ENCODE data around the gene GPSM1. TPM values are rescaled to one million over a fixed set of nuclear protein-coding genes. Genes with fewer than 3 reads are reported as not detected.

GPSM1 gene
- total and polyA plus RNA-seq, 10 donors: 4.5 to 27.9 (median 12.5) TPM

DNA sequence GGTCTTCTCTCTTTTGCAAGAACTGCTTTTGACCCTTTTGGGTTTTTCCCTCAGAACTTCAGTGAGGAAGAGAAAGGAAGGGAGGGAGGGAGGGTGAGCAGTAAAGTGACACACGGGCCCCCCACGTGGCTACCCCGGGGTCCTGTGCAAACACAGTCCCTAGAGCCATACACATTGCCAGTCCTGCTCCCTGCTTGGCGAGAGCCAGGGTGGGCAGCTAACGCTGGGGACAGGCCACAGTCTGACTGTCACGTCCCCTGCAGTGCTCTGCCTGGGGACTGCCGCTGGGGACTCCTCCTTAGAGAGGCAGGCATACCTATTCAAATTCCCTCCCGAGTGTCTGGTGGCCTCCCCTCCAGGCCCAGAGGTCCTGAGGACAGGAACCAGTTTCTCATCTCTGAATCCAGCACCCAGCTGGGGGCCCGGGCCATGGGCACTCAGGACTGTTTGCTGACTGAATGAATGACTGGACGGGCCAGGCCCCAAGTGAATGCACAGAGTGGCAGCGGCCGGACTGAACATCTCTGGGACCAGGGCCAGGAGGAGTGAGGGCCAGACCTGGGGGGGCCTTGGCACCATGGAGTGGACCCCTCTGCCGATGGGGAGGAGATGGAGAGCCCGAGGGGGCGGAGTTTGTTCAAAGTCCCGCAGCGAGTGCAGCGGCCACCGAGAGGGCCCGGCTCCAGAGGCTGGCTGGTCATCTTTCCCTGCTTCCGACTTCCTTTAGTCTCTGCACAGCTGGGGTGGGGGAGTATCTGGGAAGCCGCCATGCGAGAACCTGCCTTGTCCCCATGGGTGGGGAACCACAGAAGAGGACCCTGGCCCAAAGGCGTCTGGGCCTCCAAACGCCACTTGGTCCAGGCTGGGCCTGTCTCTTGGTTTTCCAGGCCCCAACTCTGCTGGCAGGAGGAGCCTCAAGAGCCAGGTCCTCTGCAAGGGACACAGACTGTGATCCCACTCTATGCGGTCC is 29.3 kb upstream of the GPSM1 start:
- TF ChIP-seq, protein P1, sequence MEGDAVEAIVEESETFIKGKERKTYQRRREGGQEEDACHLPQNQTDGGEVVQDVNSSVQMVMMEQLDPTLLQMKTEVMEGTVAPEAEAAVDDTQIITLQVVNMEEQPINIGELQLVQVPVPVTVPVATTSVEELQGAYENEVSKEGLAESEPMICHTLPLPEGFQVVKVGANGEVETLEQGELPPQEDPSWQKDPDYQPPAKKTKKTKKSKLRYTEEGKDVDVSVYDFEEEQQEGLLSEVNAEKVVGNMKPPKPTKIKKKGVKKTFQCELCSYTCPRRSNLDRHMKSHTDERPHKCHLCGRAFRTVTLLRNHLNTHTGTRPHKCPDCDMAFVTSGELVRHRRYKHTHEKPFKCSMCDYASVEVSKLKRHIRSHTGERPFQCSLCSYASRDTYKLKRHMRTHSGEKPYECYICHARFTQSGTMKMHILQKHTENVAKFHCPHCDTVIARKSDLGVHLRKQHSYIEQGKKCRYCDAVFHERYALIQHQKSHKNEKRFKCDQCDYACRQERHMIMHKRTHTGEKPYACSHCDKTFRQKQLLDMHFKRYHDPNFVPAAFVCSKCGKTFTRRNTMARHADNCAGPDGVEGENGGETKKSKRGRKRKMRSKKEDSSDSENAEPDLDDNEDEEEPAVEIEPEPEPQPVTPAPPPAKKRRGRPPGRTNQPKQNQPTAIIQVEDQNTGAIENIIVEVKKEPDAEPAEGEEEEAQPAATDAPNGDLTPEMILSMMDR (IDR thresholded peaks at IDR 0.05 in 8 of 11, conservative IDR thresholded peaks at IDR 0.05 in 3 of 11): no peak
- TF ChIP-seq POLR2A (IDR thresholded peaks at IDR 0.05) (no peak), POLR2AphosphoS5 (IDR thresholded peaks at IDR 0.05) (no peak)
- H3K36me3 ChIP-seq: no peaks in the 10 kb centered on the region
- H3K27ac ChIP-seq: no peak overlapping the region
- 81 to 89% (median 83%) methylated on average over 24 to 26 of the region's 26 CpGs for WGBS, 5 donors
- H3K4me1 ChIP-seq: peaks cover 0 to 16% (median 9%) of the 10 kb centered on the region in 6 donors
- H3K9me3 ChIP-seq: no peaks in the 10 kb centered on the region
- no peak overlapping the region for H3K4me3 ChIP-seq
- intact Hi-C loops (cut with DNase I; ENCODE audit: low total_unique reads): no loop called here
- peaks cover 0 to 7% (median 0%) of the 10 kb centered on the region in 7 donors for H3K27me3 ChIP-seq (replicated peaks in 1 of 7)
- no peak for DNase-seq

DNA sequence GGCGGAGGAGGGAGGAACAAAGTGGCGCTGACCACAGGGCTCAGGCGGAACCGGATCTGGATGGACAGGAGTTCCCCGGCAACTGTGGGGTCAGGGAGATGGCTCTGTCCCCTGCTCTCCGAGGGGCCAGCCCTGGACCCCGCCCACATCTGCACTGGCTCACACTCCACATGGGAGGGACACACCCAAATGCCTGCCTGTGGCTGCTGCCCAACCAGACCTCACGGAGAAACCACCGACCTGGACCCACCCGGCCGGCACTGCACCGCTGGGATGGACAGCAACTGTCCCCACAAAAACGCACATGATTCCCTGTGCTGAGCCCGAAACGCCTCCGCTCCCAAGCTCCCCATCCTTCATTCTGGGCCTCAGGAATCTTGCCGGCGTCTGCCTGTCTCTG is 28.2 kb upstream of the GPSM1 start:
- WGBS, 5 donors: 79 to 86% (median 84%) methylated on average over 11 to 18 of the region's 18 CpGs
- H3K4me1 ChIP-seq: peaks cover 0 to 22% (median 9%) of the 10 kb centered on the region in 6 donors
- no peak for DNase-seq

DNA sequence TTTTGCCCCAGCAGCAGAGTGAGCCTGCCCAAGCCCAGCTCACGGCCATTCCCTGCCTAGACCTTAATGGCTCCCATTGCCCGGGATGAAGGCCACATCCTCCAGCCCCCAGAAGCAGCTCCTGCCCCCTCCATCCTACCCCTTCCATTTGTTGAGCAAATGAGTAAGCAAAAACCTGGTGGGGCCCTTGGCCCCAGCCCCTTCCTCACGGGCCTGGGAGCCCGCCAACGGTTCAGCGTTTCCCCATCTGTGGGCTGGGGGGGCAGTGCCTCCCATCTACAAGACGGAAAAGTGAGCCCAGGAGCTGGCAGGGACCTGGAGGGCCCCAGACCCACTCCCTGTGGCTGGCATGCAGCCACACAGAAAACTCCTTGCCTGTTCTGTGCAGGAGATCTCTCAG is 27.8 kb upstream of the GPSM1 start:
- H3K36me3 ChIP-seq: no peaks in the 10 kb centered on the region
- TF ChIP-seq POLR2A (IDR thresholded peaks at IDR 0.05): no peak
- TF ChIP-seq POLR2AphosphoS5 (IDR thresholded peaks at IDR 0.05): no peak
- TF ChIP-seq, protein P1 (IDR thresholded peaks at IDR 0.05 in 8 of 11, conservative IDR thresholded peaks at IDR 0.05 in 3 of 11): no peak
- H3K27me3 ChIP-seq (replicated peaks in 1 of 7): peaks cover 0 to 20% (median 0%) of the 10 kb centered on the region in 7 donors
- WGBS, 5 donors: 17 to 34% (median 29%) methylated on average over 7 of the region's 7 CpGs
- no peak overlapping the region for H3K27ac ChIP-seq
- H3K4me3 ChIP-seq: no peak overlapping the region
- peaks cover 0 to 26% (median 9%) of the 10 kb centered on the region in 6 donors for H3K4me1 ChIP-seq
- H3K9me3 ChIP-seq: no peaks in the 10 kb centered on the region
- DNase-seq: no peak
- intact Hi-C loops (cut with DNase I; ENCODE audit: low total_unique reads): no loop called here

More for the DNA sequence above, 28.2 kb upstream of the GPSM1 start:
- no peaks in the 10 kb centered on the region for H3K9me3 ChIP-seq
- no peak overlapping the region for H3K27ac ChIP-seq
- no peaks in the 10 kb centered on the region for H3K36me3 ChIP-seq
- intact Hi-C loops (cut with DNase I; ENCODE audit: low total_unique reads): no loop called here
- TF ChIP-seq, protein P1 (IDR thresholded peaks at IDR 0.05 in 8 of 11, conservative IDR thresholded peaks at IDR 0.05 in 3 of 11): no peak
- peaks cover 0 to 16% (median 0%) of the 10 kb centered on the region in 7 donors for H3K27me3 ChIP-seq (replicated peaks in 1 of 7)
- no peak overlapping the region for H3K4me3 ChIP-seq

DNA sequence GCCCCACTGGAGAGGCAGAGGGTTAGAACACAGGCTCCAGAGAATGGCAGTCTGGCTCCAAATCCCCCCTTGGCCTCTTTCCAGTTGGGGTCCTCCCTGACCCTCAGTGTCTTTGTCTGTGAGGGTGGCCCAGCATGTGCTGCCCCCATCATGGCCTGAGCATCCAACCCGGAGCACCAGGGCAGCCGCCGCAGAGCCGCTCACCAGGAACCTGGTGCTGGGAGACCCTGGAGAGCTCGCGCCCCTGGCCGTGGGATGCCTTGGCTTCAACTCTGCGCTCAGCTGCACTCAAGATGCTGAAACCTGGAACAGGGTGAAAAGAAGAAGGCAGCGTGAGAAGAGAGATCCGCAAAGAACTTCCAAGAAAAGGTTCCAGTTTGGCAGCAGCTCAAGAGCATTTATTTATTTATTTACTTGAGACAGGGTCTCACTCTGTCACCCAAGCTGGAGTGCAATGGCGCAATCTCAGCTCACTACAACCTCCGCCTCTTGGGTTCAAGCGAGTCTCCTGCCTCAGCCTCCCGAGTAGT is 27.3 kb upstream of the GPSM1 start:
- Histone ChIP-seq H3K4me3 (no peak overlapping the region), H3K9me3 (no peaks in the 10 kb centered on the region), H3K27ac (no peak overlapping the region), H3K27me3 (replicated peaks in 1 of 7) (peaks cover 0 to 23% (median 0%) of the 10 kb centered on the region in 7 donors), H3K36me3 (no peaks in the 10 kb centered on the region), H3K4me1 (peaks cover 0 to 26% (median 9%) of the 10 kb centered on the region in 6 donors)
- intact Hi-C loops (cut with DNase I; ENCODE audit: low total_unique reads): no loop called here
- 84 to 92% (median 87%) methylated on average over 13 to 14 of the region's 14 CpGs for WGBS, 5 donors
- no peak for DNase-seq
- TF ChIP-seq POLR2AphosphoS5 (IDR thresholded peaks at IDR 0.05): no peak
- no peak for TF ChIP-seq POLR2A (IDR thresholded peaks at IDR 0.05)
- TF ChIP-seq, protein P1 (IDR thresholded peaks at IDR 0.05 in 8 of 11, conservative IDR thresholded peaks at IDR 0.05 in 3 of 11): no peak
